Right lobe of liver (tissue), 4 donors: ENCODE data around the gene PDGFB.

Experiments used
- POLR2A ChIP-seq: fragments of 450-650 bp; IDR thresholded peaks from one replicate; pipeline ENCODE4 v1.6.1; 2017; ENCODE audit warnings: antibody characterized with exemption, mild to moderate bottlenecking
- TF ChIP-seq, protein P1 (sequence below), 4 donors: fragments of 200-600 bp in 3 of 4; fragments of 450-650 bp in 1 of 4; IDR thresholded peaks; one replicate each; pipeline versions ENCODE4 v1.5.1 to v1.8.0; 2016 to 2022; ENCODE audit warnings: antibody characterized with exemption in 4 of 4, mild to moderate bottlenecking in 2 of 4
- donor health status: DM: no; HTN: no; CAD: no.
- donor health status: DM: no; HTN: no; CAD: no.
- donor health status: DM: no; HTN: yes; CAD: no.

DNA sequence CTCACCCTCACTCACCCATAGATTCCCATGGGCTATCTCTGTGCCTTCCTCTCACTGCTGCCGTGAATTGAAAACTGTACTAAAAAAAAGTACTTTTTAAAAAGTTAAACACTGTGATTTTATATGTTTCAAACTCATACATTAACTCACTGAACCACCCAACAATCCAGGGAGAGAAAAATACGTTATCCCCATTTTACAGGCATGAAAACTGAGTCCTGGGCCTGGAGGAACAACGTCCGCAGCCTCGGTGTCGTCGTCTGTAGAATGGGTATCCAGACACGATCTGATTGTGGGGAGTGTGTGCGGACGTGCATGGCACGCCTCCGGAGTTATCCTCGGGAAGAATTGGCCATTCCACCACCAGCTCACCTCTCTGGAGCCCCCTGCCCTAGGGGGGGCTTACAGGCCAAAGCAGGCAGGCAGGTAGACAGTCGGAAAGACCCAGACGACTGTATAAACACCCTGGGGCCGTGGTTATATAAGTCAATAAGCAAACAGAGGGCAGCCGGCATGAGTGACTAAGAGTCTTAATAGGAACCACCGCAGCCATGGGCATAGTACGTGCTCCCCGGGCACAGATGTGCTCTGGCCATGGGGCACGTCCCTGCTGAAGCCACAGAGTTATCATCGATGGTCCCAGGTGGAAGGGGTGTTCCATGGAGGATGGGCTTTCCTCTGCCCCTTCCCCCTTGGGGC is 7.1 kb upstream of the PDGFB start:
- TF ChIP-seq, protein P1, sequence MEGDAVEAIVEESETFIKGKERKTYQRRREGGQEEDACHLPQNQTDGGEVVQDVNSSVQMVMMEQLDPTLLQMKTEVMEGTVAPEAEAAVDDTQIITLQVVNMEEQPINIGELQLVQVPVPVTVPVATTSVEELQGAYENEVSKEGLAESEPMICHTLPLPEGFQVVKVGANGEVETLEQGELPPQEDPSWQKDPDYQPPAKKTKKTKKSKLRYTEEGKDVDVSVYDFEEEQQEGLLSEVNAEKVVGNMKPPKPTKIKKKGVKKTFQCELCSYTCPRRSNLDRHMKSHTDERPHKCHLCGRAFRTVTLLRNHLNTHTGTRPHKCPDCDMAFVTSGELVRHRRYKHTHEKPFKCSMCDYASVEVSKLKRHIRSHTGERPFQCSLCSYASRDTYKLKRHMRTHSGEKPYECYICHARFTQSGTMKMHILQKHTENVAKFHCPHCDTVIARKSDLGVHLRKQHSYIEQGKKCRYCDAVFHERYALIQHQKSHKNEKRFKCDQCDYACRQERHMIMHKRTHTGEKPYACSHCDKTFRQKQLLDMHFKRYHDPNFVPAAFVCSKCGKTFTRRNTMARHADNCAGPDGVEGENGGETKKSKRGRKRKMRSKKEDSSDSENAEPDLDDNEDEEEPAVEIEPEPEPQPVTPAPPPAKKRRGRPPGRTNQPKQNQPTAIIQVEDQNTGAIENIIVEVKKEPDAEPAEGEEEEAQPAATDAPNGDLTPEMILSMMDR (IDR thresholded peaks at IDR 0.05): no peak
- TF ChIP-seq POLR2A: no peak
